ENCODE data around the gene MED8. TPM values are rescaled to one million over a fixed set of nuclear protein-coding genes. Genes with fewer than 3 reads are reported as not detected.
"Not testable (repeated sequence)": the region's sequence is repeated elsewhere in the genome, so short reads cannot be mapped to it uniquely, and the experiment has no call there.

MED8 gene
- total and polyA plus RNA-seq, 12 donors, result 10.5 to 32.4 (median 13.9) TPM

DNA sequence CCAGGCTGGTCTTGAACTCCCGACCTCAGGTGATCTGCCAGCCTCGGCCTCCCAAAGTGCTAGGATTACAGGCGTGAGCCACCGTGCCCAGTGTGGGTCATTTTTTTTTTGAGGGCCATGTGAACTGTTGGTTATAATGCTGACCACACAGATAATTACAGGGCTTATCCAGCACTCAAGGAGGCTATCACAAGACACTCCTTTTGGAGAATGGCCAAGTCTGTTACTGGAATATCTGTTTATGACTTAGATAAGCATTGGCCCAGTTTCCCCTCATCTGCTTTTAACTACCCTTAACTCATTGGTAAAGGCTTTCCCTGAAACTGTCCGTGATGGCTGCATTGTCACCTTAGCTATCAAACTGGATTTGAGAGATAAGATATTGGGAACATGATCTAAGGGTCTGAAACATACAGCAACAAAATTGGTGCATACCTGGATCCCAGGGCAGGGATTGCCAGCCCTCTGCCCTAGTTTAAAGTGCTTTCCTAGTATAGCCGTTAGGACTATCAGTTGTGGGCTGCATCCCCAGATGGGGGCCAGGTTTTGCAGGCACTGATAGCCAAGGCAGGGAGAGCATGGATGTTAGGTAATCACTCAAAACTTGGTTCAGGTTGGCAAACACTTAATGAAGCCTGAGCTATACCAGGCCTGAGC is 15.7 kb upstream of the MED8 start:
- H3K4me1 ChIP-seq, result peaks cover 0 to 7% (median 0%) of the 10 kb centered on the region in 9 donors
- H3K9me3 ChIP-seq, result no peaks in the 10 kb centered on the region
- 68 to 69% methylated on average over 6 of the region's 6 CpGs for WGBS, 2 donors
- no peaks in the 10 kb centered on the region for H3K27me3 ChIP-seq
- intact Hi-C loops (cut with DNase I), result loop anchor here in 1 of 10 donors (5.0 kb wide), 1 partner anchor 168 kb away; no protein-coding TSS in a partner anchor
- ATAC-seq, result peak in 4 of 8 donors; percentile 16 to 53 (median 33)
- no peak overlapping the region for H3K27ac ChIP-seq
- DNase-seq, result no peak
- peaks cover 0 to 95% (median 39%) of the 10 kb centered on the region in 9 donors for H3K36me3 ChIP-seq
- no peak overlapping the region for H3K4me3 ChIP-seq
- TF ChIP-seq, protein P1, sequence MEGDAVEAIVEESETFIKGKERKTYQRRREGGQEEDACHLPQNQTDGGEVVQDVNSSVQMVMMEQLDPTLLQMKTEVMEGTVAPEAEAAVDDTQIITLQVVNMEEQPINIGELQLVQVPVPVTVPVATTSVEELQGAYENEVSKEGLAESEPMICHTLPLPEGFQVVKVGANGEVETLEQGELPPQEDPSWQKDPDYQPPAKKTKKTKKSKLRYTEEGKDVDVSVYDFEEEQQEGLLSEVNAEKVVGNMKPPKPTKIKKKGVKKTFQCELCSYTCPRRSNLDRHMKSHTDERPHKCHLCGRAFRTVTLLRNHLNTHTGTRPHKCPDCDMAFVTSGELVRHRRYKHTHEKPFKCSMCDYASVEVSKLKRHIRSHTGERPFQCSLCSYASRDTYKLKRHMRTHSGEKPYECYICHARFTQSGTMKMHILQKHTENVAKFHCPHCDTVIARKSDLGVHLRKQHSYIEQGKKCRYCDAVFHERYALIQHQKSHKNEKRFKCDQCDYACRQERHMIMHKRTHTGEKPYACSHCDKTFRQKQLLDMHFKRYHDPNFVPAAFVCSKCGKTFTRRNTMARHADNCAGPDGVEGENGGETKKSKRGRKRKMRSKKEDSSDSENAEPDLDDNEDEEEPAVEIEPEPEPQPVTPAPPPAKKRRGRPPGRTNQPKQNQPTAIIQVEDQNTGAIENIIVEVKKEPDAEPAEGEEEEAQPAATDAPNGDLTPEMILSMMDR (IDR thresholded peaks at IDR 0.05), result no peak

DNA sequence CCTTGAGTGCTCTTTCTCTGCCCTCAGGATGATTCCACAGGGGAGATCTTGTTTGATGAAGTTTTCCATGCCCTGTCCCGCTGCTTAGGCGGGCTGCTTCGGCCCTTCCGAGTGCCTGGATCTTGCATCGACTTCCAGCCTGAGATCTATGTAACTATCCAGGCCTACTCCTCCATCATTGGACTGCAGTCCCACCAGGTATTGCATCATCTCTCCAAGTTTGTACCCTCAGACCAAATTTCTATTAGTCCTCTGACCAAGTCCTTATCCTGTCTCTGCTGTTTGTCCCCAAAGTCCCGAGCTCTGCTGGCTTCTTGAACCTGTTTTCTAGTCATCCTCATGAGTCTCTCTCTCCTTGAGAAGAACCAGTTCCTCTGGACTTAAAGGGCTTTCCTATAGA is 14.8 kb upstream of the MED8 start:
- H3K4me1 ChIP-seq, result peaks cover 0 to 7% (median 0%) of the 10 kb centered on the region in 9 donors
- ATAC-seq, result no peak
- H3K4me3 ChIP-seq, result no peak overlapping the region
- no peak overlapping the region for H3K27ac ChIP-seq
- no peaks in the 10 kb centered on the region for H3K9me3 ChIP-seq
- H3K27me3 ChIP-seq, result no peaks in the 10 kb centered on the region
- 96 to 97% methylated on average over 6 of the region's 6 CpGs for WGBS, 2 donors
- TF ChIP-seq, protein P1 (IDR thresholded peaks at IDR 0.05), result no peak
- H3K36me3 ChIP-seq, result peaks cover 0 to 86% (median 37%) of the 10 kb centered on the region in 9 donors
- intact Hi-C loops (cut with DNase I), result no loop called here
- DNase-seq, result no peak

DNA sequence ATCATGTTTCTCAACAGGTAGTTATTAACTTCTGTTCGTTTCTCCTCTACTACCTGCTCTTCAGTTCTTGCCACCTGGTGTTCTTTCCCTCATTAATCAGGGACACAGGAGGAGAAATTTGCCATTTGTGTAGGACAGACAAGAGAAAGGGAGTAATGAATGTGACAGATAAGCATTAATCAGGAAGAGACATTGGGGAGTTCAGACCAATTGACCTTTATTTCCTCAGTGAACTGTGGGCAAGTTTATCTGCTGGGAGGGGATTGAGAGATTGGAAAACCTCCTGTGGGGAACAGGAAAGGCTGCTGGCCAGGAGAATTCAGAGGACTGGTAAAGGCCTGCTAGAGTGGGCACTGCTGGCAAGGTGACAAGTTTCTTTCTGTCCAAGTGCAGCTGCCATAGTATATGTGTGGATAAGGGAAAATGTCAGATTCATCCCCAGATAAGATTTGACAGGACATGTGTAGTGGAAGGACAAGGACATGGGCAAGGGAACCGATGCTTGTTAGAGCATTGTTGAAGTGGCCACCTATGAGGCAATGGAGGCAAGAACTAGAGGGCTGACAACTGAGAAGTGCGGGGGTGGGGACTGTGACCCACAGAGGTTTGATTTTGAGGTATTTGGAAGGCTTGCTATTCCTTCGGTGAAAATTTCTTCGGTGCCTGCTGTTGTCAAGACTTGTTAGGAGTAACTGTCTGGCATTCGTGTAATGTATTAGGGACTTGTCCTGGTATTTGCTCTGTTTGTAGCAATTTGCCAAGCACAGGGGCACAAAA is 12.7 kb upstream of the MED8 start:
- Histone ChIP-seq H3K4me3 (no peak overlapping the region), H3K36me3 (peaks cover 0 to 69% (median 35%) of the 10 kb centered on the region in 9 donors), H3K4me1 (peaks cover 0 to 7% (median 0%) of the 10 kb centered on the region in 9 donors), H3K27me3 (no peaks in the 10 kb centered on the region), H3K9me3 (no peaks in the 10 kb centered on the region), H3K27ac (no peak overlapping the region)
- WGBS, 2 donors, result 88 to 89% methylated on average over 6 of the region's 6 CpGs
- no peak for ATAC-seq
- intact Hi-C loops (cut with DNase I), result no loop called here
- TF ChIP-seq, protein P1 (IDR thresholded peaks at IDR 0.05), result no peak
- no peak for DNase-seq

DNA sequence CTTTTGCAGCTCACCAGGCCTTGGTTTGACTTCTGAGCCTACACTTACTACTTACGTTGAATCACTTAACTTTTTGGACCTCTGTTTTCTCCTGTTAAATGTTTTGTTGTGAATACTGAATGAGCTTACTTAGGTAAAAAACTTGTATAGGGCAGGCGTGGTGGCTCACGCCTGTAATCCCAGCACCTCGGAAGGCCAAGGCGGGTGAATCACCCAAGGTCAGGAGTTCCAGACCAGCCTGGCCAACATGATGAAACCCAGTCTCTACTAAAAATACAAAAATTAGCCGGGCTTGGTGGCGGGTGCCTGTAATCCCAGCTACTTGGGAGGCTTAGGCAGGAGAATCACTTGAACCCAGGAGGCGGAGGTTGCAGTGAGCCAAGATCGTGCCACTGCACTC is 10.8 kb upstream of the MED8 start:
- H3K4me3 ChIP-seq; H3K4me1 ChIP-seq; H3K27me3 ChIP-seq; ATAC-seq; H3K9me3 ChIP-seq; DNase-seq; intact Hi-C loops (cut with DNase I); H3K27ac ChIP-seq: not testable (repeated sequence)
- 95 to 97% methylated on average over 9 of the region's 9 CpGs for WGBS, 2 donors
- peaks cover 0 to 68% (median 17%) of the 10 kb centered on the region in 9 donors for H3K36me3 ChIP-seq
